ENCODE results near the gene MARCHF10. TPM values are rescaled to one million over a fixed set of nuclear protein-coding genes. Genes with fewer than 3 reads are reported as not detected.

Gene MARCHF10
- total RNA-seq, 1 donor from 2014 or later: not detected

GRCh38 chr17:62818526-62818925, 10.4 kb upstream of the MARCHF10 start:
- H3K27ac ChIP-seq (replicated peaks): no peak overlapping the region
- H3K36me3 ChIP-seq: no peaks in the 10 kb centered on the region
- H3K4me3 ChIP-seq: no peak overlapping the region
- peaks cover 13% of the 10 kb centered on the region for H3K4me1 ChIP-seq
- intact Hi-C loops (cut with micrococcal nuclease): no loop called here
- H3K27me3 ChIP-seq (ENCODE audit: low read depth): peaks cover 6% of the 10 kb centered on the region
- DNase-seq: no peak
- no peak for TF ChIP-seq CTCF (IDR thresholded peaks at IDR 0.05; ENCODE audit: borderline replicate concordance)
- peaks cover 8% of the 10 kb centered on the region for H3K9me3 ChIP-seq (replicated peaks)

GRCh38 chr17:62816282-62816839, 8.2 kb upstream of the MARCHF10 start:
- intact Hi-C loops (cut with micrococcal nuclease): no loop called here
- Histone ChIP-seq H3K4me3 (no peak overlapping the region), H3K36me3 (no peaks in the 10 kb centered on the region), H3K4me1 (peaks cover 13% of the 10 kb centered on the region), H3K27ac (replicated peaks) (no peak overlapping the region), H3K27me3 (ENCODE audit: low read depth) (peaks cover 6% of the 10 kb centered on the region), H3K9me3 (replicated peaks) (peaks cover 19% of the 10 kb centered on the region)
- no peak for TF ChIP-seq CTCF (IDR thresholded peaks at IDR 0.05; ENCODE audit: borderline replicate concordance)
- no peak for DNase-seq

GRCh38 chr17:62809656-62810055, 1.5 kb upstream of the MARCHF10 start:
- Histone ChIP-seq H3K27ac (replicated peaks) (no peak overlapping the region), H3K4me3 (no peak overlapping the region), H3K9me3 (replicated peaks) (peaks cover 19% of the 10 kb centered on the region), H3K27me3 (ENCODE audit: low read depth) (peaks cover 47% of the 10 kb centered on the region), H3K4me1 (peaks cover 8% of the 10 kb centered on the region), H3K36me3 (no peaks in the 10 kb centered on the region)
- no peak for TF ChIP-seq CTCF (IDR thresholded peaks at IDR 0.05; ENCODE audit: borderline replicate concordance)
- DNase-seq: no peak
- intact Hi-C loops (cut with micrococcal nuclease): no loop called here

GRCh38 chr17:62808576-62808970, 459 bp upstream of the MARCHF10 start:
- H3K4me3 ChIP-seq: no peak overlapping the region

GRCh38 chr17:62805234-62805633, 2.9 kb downstream of the MARCHF10 start:
- no peak for TF ChIP-seq CTCF (IDR thresholded peaks at IDR 0.05; ENCODE audit: borderline replicate concordance)
- no peak overlapping the region for H3K4me3 ChIP-seq
- H3K27me3 ChIP-seq (ENCODE audit: low read depth): peaks cover 82% of the 10 kb centered on the region
- H3K27ac ChIP-seq (replicated peaks): no peak overlapping the region
- peaks cover 8% of the 10 kb centered on the region for H3K4me1 ChIP-seq
- DNase-seq: no peak
- H3K36me3 ChIP-seq: no peaks in the 10 kb centered on the region
- H3K9me3 ChIP-seq (replicated peaks): no peaks in the 10 kb centered on the region
- intact Hi-C loops (cut with micrococcal nuclease): no loop called here

More at GRCh38 chr17:62808576-62808970, 459 bp upstream of the MARCHF10 start:
- Histone ChIP-seq H3K27ac (replicated peaks) (no peak overlapping the region), H3K36me3 (no peaks in the 10 kb centered on the region), H3K27me3 (ENCODE audit: low read depth) (peaks cover 58% of the 10 kb centered on the region), H3K9me3 (replicated peaks) (peaks cover 12% of the 10 kb centered on the region), H3K4me1 (peaks cover 8% of the 10 kb centered on the region)
- intact Hi-C loops (cut with micrococcal nuclease): no loop called here
- DNase-seq: no peak
- TF ChIP-seq CTCF (IDR thresholded peaks at IDR 0.05; ENCODE audit: borderline replicate concordance): no peak

Measured in left ventricle myocardium inferior (tissue), 1 donor.